Neural cell (in vitro differentiated cells): Measurements from ENCODE around the gene BLTP1. TPM values are rescaled to one million over a fixed set of nuclear protein-coding genes. Genes with fewer than 3 reads are reported as not detected.

Experiments
- H2AFZ ChIP-seq: fragments of 200-600, 300-800 bp; sonication (generic), shearing (Covaris generic); 2 replicates; pipeline ENCODE4 v1.6.0; 2014; ENCODE audit warnings: low read depth, mild to moderate bottlenecking, antibody characterized with exemption, low read length, moderate library complexity
- H3F3A ChIP-seq: fragments of 200-600 bp; shearing (Covaris generic); 2 replicates; pipeline ENCODE4 v1.6.1; 2016; ENCODE audit warnings: mild to moderate bottlenecking, moderate library complexity, mixed read lengths, antibody characterized with exemption, low read length; ENCODE audit not compliant: insufficient read depth, poor library complexity, severe bottlenecking
- H3K27ac ChIP-seq: fragments of 200-600, 300-800 bp; sonication (generic), shearing (Covaris generic); 2 replicates; pipeline ENCODE4 v1.5.1; 2014; ENCODE audit warnings: mild to moderate bottlenecking, low read length, moderate library complexity
- H3K27me3 ChIP-seq: fragments of 300-800, 200-600 bp; sonication (generic), shearing (Covaris generic); 2 replicates; pipeline ENCODE4 v1.6.0; 2014; ENCODE audit warnings: mild to moderate bottlenecking, low read depth, low read length, moderate library complexity; ENCODE audit not compliant: insufficient read depth
- H3K36me3 ChIP-seq: fragments of 300-800, 200-600 bp; sonication (generic), shearing (Covaris generic); 2 replicates; pipeline ENCODE4 v1.5.1; 2014; ENCODE audit warnings: mild to moderate bottlenecking, antibody characterized with exemption, low read length, moderate library complexity; ENCODE audit not compliant: insufficient read depth
- H3K4me2 ChIP-seq: fragments of 300-800, 200-600 bp; sonication (generic), shearing (Covaris generic); 2 replicates; pipeline ENCODE4 v1.6.0; 2014; ENCODE audit warnings: mild to moderate bottlenecking, low read length
- H3K4me3 ChIP-seq: fragments of 300-800, 200-600 bp; sonication (generic), shearing (Covaris generic); 2 replicates; pipeline ENCODE4 v1.5.1; 2014; ENCODE audit warnings: mild to moderate bottlenecking, low read length, moderate library complexity
- H3K79me2 ChIP-seq: fragments of 200-600 bp; shearing (Covaris generic); replicated peaks from 2 replicates; pipeline ENCODE4 v1.6.0; 2014; ENCODE audit warnings: mild to moderate bottlenecking, low read length, moderate library complexity; ENCODE audit not compliant: insufficient read depth
- H3K9ac ChIP-seq: fragments of 300-800, 200-600 bp; sonication (generic), shearing (Covaris generic); 2 replicates; pipeline ENCODE4 v1.6.1; 2016; ENCODE audit warnings: mild to moderate bottlenecking, low read length, mixed read lengths
- H3K9me2 ChIP-seq: fragments of 200-600 bp; shearing (Covaris generic); 2 replicates; pipeline ENCODE4 v1.6.1; 2016; ENCODE audit warnings: mild to moderate bottlenecking, low read length, mixed read lengths; ENCODE audit not compliant: insufficient read depth
- H3K9me3 ChIP-seq: fragments of 200-600, 300-800 bp; sonication (generic), shearing (Covaris generic); 2 replicates; pipeline ENCODE4 v1.6.1; 2016; ENCODE audit warnings: mild to moderate bottlenecking, mixed run types, low read length, moderate library complexity, mixed read lengths
- H4K20me1 ChIP-seq: fragments of 200-600 bp; shearing (Covaris generic); 2 replicates; pipeline ENCODE4 v1.6.1; 2016; ENCODE audit warnings: mild to moderate bottlenecking, mixed run types; ENCODE audit not compliant: insufficient read depth
- EZH2 ChIP-seq: fragments of 200-600, 300-800 bp; shearing (Covaris generic), sonication (generic); IDR thresholded peaks from 2 replicates; pipeline ENCODE4 v1.6.1; 2014; ENCODE audit warnings: antibody characterized with exemption, low read length, borderline replicate concordance, mild to moderate bottlenecking; ENCODE audit not compliant: insufficient read depth, poor library complexity, severe bottlenecking
- MXI1 ChIP-seq: fragments of 450-650 bp; conservative IDR thresholded peaks from 2 replicates; pipeline ENCODE4 v1.6.1; 2014; ENCODE audit warnings: antibody characterized with exemption, mild to moderate bottlenecking; ENCODE audit not compliant: poor library complexity, severe bottlenecking
- POLR2AphosphoS5 ChIP-seq: IDR thresholded peaks from 2 replicates; pipeline ENCODE4 v1.6.1; 2012
- RAD21 ChIP-seq: fragments of 450-650 bp; conservative IDR thresholded peaks from 2 replicates; pipeline ENCODE4 v1.6.1; 2014; ENCODE audit warnings: antibody characterized with exemption, mild to moderate bottlenecking, moderate library complexity
- SMC3 ChIP-seq: fragments of 450-650 bp; conservative IDR thresholded peaks from 2 replicates; pipeline ENCODE4 v1.6.1; 2014; ENCODE audit warnings: antibody characterized with exemption, mild to moderate bottlenecking, moderate library complexity; ENCODE audit not compliant: poor library complexity
- TAF1 ChIP-seq: IDR thresholded peaks from 2 replicates; pipeline ENCODE4 v1.6.1; 2012; ENCODE audit warnings: low read depth
- polyA plus RNA-seq: library from polyadenylated mRNA; depleted of rRNA; stranded (reverse); fragments of >200 nt; gene quantifications from 2 replicates; pipeline ENCODE4 v1.2.3, GENCODE V29; 2014
- TF ChIP-seq, protein P1 (sequence below): fragments of 450-650 bp; IDR thresholded peaks from 2 replicates; pipeline ENCODE4 v1.5.1; 2014; ENCODE audit warnings: antibody characterized with exemption, mild to moderate bottlenecking, moderate library complexity; ENCODE audit not compliant: poor library complexity, severe bottlenecking

Gene BLTP1
- polyA plus RNA-seq, 1 donor from 2014 or later, result 126 TPM

DNA sequence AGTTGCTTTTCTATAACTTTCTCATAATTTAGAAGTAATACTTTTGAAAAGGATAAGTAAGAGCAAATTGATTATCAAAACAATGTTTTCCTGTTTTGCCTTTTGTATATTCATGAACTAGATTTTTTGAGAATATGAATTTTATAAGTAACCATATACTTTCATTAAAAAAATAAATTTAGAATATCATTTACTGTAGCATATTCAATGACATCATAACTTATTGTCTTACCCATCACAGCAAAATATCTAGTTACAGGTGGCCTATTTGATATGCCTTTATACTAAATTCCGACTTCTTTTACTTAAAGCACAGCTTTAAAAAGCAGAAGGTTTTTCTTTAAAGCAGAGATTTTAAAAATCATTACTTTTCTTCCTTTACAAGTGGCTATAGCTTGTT, 20.1 kb downstream of the BLTP1 start:
- H3K9ac ChIP-seq, result no peak overlapping the region
- no peak overlapping the region for H2AFZ ChIP-seq
- H3K27me3 ChIP-seq, result no peaks in the 10 kb centered on the region
- peaks cover 11% of the 10 kb centered on the region for H3K79me2 ChIP-seq
- TF ChIP-seq TAF1, result no peak
- no peak overlapping the region for H3K4me2 ChIP-seq
- H3K4me3 ChIP-seq, result no peak overlapping the region
- H3K36me3 ChIP-seq, result peaks cover 6% of the 10 kb centered on the region
- no peaks in the 10 kb centered on the region for H3K9me3 ChIP-seq
- H3F3A ChIP-seq, result no peaks in the 10 kb centered on the region
- H4K20me1 ChIP-seq, result no peaks in the 10 kb centered on the region
- no peaks in the 10 kb centered on the region for H3K9me2 ChIP-seq
- no peak overlapping the region for H3K27ac ChIP-seq

DNA sequence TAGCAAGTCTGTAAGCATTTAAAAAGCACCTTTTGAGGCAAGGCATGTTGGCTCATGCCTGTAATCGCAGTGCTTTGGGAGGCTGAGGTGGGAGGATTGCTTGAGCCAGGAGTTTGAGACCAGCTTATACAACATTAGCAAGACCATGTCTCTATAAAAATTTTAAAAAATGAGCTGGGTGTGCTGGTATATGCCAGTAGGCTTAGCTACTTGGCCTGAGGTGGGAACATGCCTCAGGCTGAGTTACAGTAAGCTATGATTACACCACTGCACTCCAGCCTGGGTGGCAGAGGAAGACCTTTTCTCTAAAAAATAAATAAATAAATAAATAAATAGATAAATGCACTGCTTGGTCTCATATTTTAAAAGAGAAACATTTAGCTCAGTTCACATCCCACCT, 26.8 kb downstream of the BLTP1 start:
- peaks cover 26% of the 10 kb centered on the region for H3K36me3 ChIP-seq
- H3K9ac ChIP-seq, result no peak overlapping the region
- H3K9me2 ChIP-seq, result no peaks in the 10 kb centered on the region
- no peaks in the 10 kb centered on the region for H4K20me1 ChIP-seq
- no peaks in the 10 kb centered on the region for H3K27me3 ChIP-seq
- H3K9me3 ChIP-seq, result no peaks in the 10 kb centered on the region
- no peak overlapping the region for H2AFZ ChIP-seq
- no peak overlapping the region for H3K4me2 ChIP-seq
- no peak overlapping the region for H3K4me3 ChIP-seq
- no peak for TF ChIP-seq MXI1
- TF ChIP-seq POLR2AphosphoS5, result no peak
- H3F3A ChIP-seq, result no peaks in the 10 kb centered on the region
- no peaks in the 10 kb centered on the region for H3K79me2 ChIP-seq
- H3K27ac ChIP-seq, result no peak overlapping the region

DNA sequence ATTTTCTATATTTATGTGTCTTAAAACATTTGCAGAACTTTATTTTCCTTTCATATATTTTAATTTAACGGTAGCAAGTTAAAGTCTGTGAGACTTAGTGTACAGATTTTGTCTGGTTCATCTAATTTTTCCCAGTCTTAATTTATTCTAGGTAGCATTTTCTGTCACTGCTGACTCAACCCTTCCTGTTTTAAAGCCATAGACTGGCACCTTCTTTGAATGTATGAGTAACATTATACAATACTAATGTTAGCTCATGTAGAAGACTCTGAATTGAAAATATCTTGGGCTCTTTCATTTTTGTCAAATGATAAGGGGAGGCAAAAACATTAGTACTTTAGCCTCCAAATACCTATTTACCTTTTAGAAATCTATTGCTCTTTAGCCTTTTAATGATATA, 43.6 kb downstream of the BLTP1 start:
- H3K9me3 ChIP-seq, result no peaks in the 10 kb centered on the region
- no peak overlapping the region for H3K4me2 ChIP-seq
- no peaks in the 10 kb centered on the region for H3K27me3 ChIP-seq
- no peaks in the 10 kb centered on the region for H3K79me2 ChIP-seq
- TF ChIP-seq SMC3 (no peak), RAD21 (no peak), MXI1 (no peak), EZH2 (no peak)
- TF ChIP-seq, protein P1, sequence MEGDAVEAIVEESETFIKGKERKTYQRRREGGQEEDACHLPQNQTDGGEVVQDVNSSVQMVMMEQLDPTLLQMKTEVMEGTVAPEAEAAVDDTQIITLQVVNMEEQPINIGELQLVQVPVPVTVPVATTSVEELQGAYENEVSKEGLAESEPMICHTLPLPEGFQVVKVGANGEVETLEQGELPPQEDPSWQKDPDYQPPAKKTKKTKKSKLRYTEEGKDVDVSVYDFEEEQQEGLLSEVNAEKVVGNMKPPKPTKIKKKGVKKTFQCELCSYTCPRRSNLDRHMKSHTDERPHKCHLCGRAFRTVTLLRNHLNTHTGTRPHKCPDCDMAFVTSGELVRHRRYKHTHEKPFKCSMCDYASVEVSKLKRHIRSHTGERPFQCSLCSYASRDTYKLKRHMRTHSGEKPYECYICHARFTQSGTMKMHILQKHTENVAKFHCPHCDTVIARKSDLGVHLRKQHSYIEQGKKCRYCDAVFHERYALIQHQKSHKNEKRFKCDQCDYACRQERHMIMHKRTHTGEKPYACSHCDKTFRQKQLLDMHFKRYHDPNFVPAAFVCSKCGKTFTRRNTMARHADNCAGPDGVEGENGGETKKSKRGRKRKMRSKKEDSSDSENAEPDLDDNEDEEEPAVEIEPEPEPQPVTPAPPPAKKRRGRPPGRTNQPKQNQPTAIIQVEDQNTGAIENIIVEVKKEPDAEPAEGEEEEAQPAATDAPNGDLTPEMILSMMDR, result no peak
- no peak overlapping the region for H2AFZ ChIP-seq
- no peak overlapping the region for H3K4me3 ChIP-seq
- no peaks in the 10 kb centered on the region for H3F3A ChIP-seq
- no peaks in the 10 kb centered on the region for H4K20me1 ChIP-seq
- no peaks in the 10 kb centered on the region for H3K9me2 ChIP-seq
- H3K27ac ChIP-seq, result no peak overlapping the region
- H3K9ac ChIP-seq, result no peak overlapping the region
- peaks cover 6% of the 10 kb centered on the region for H3K36me3 ChIP-seq

Other genes with a start within 250 kb of the BLTP1 start
- gene TRPC3, start 200.3 kb upstream of the BLTP1 start, polyA plus RNA-seq, result 5.8 and 6.9 TPM in 2 replicates
- not detected in 2 replicates for gene ADAD1, start 226.7 kb downstream of the BLTP1 start, polyA plus RNA-seq